Measurements from ENCODE around the gene SF3A2. TPM values are rescaled to one million over a fixed set of nuclear protein-coding genes. Genes with fewer than 3 reads are reported as not detected.

SF3A2 gene
- total and polyA plus RNA-seq, 10 of the 15 experiments (the other 5 are each of a cell fraction or from before 2014, with no cell fraction given) = 0.33 to 143 (median 30.6) TPM

- H3K4me1 ChIP-seq (ENCODE audit: control insufficient read depth, insufficient read depth, low read length) = no peaks in the 10 kb centered on the region
- ChIA-PET POLR2A (interaction anchor here (0.5 kb wide), 1 partner anchor 51 kb away, joined by 4 read pairs; no protein-coding TSS in a partner anchor), RAD21 (ENCODE audit: unreplicated experiment) (interaction anchor here (0.6 kb wide), 1 partner anchor 56 kb away, joined by 5 read pairs; no protein-coding TSS in a partner anchor), CTCF (no interaction called here), SMC1A (ENCODE audit: uncharacterized antibody, unreplicated experiment) (no interaction called here)
- no peaks in the 10 kb centered on the region for H3K27me3 ChIP-seq (replicated peaks in 1 of 2; ENCODE audit: control insufficient read depth in 2 of 2, insufficient read depth in 2 of 2, low read length in 1 of 2)
- no peak overlapping the region for H3K9ac ChIP-seq (ENCODE audit: control insufficient read depth, insufficient read depth, low read length)
- no TSS peak for BruUV-seq (replicated peaks)
- H3K4me2 ChIP-seq (ENCODE audit: control insufficient read depth, insufficient read depth) = no peak overlapping the region
- peaks cover 25 to 63% of the 10 kb centered on the region in 2 experiments; a peak in 3 of 4 replicates for H3K36me3 ChIP-seq (ENCODE audit: control insufficient read depth in 2 of 2, insufficient read depth in 2 of 2, low read length in 1 of 2)
- H3K27ac ChIP-seq (ENCODE audit: control insufficient read depth, insufficient read depth) = no peak overlapping the region
- no peak overlapping the region for H3K4me3 ChIP-seq
- no peak for TF ChIP-seq E2F4 (IDR thresholded peaks at IDR 0.05; ENCODE audit: low read depth, low read length)
- TF ChIP-seq PKNOX1 (IDR thresholded peaks at IDR 0.05) = no peak
- peak; percentile 29; the same call in 1 of the 2 replicates for TF ChIP-seq POLR2A (IDR thresholded peaks at IDR 0.05; ENCODE audit: low read depth, low read length)
- 0 out of 2 replicates have a peak, but pooled peaks have one; percentile 22 for TF ChIP-seq RAD21 (IDR thresholded peaks at IDR 0.05; ENCODE audit: insufficient read depth, low read depth, low read length)
- TF ChIP-seq CTCF (IDR thresholded peaks at IDR 0.05 in 2 of 3, conservative IDR thresholded peaks at IDR 0.05 in 1 of 3; ENCODE audit: control insufficient read depth in 2 of 3, extremely low read depth in 1 of 3, insufficient read depth in 1 of 3, low read depth in 3 of 3, low read length in 3 of 3) = peak in 2 of 3 experiments; percentile 24 to 26; a peak in 2 of 6 replicates
- H3K79me2 ChIP-seq (ENCODE audit: control insufficient read depth, insufficient read depth, low read length) = no peaks in the 10 kb centered on the region
- ATAC-seq (peak; percentile 53), DNase-seq (ENCODE audit: low read depth, low spot score) (no peak), FAIRE-seq (no peak)
- 78% methylated on average over 30 of the region's 36 CpGs for WGBS (ENCODE audit: insufficient coverage, insufficient replicate concordance, low lambda C conversion rate, missing lambda C conversion rate)
- H4K20me1 ChIP-seq (ENCODE audit: control insufficient read depth, insufficient read depth) = no peaks in the 10 kb centered on the region
- no peaks in the 10 kb centered on the region for H3K9me3 ChIP-seq (replicated peaks; ENCODE audit: control insufficient read depth, insufficient read depth, low read length)
- intact Hi-C loops (cut with micrococcal nuclease; ENCODE audit: unreplicated experiment) (no loop called here), in situ Hi-C loops (cut with MboI) (no loop called here)
- no peak overlapping the region for H2AFZ ChIP-seq (ENCODE audit: control insufficient read depth, low read depth, low read length)
These were observed 28.4 kb upstream of the SF3A2 start for GRCh38 chr19:2207991-2208860.
